Osteocyte (in vitro differentiated cells): ENCODE measurements around the gene MAN2A1. TPM values are rescaled to one million over a fixed set of nuclear protein-coding genes. Genes with fewer than 3 reads are reported as not detected.

Experiments used
- DNase-seq: peaks from one replicate; pipeline ENCODE4 v3.0.0; 2021; ENCODE audit warnings: mixed read lengths; ENCODE audit not compliant: unreplicated experiment; ENCODE audit errors: extremely low spot score
- H3K27ac Mint-ChIP-seq: one replicate; pipeline ENCODE4 v1.8.0; 2021; ENCODE audit warnings: mild to moderate bottlenecking, mixed read lengths; ENCODE audit not compliant: unreplicated experiment
- H3K27me3 Mint-ChIP-seq: one replicate; pipeline ENCODE4 v1.8.0; 2021; ENCODE audit warnings: mixed read lengths; ENCODE audit not compliant: unreplicated experiment
- H3K36me3 Mint-ChIP-seq: one replicate; pipeline ENCODE4 v1.8.0; 2021; ENCODE audit warnings: mixed read lengths; ENCODE audit not compliant: unreplicated experiment
- H3K4me1 Mint-ChIP-seq: one replicate; pipeline ENCODE4 v1.8.0; 2021; ENCODE audit warnings: mixed read lengths; ENCODE audit not compliant: unreplicated experiment
- H3K4me3 Mint-ChIP-seq: one replicate; pipeline ENCODE4 v1.8.0; 2021; ENCODE audit warnings: mild to moderate bottlenecking, moderate library complexity, mixed read lengths; ENCODE audit not compliant: unreplicated experiment
- H3K9me3 Mint-ChIP-seq: one replicate; pipeline ENCODE4 v1.8.0; 2021; ENCODE audit warnings: mixed read lengths; ENCODE audit not compliant: unreplicated experiment
- total RNA-seq: library from RNA; stranded (reverse); gene quantifications from 2 replicates; pipeline ENCODE4 v1.2.1, GENCODE V29; 2021
- TF ChIP-seq, protein P1 (sequence below): fragments of 200-600 bp; sonication (generic); IDR thresholded peaks from 2 replicates; pipeline ENCODE4 v1.5.0; 2021; ENCODE audit warnings: antibody characterized with exemption, mild to moderate bottlenecking, moderate library complexity

The MAN2A1 gene
- total RNA-seq, 1 donor from 2014 or later, result 139 TPM

DNA sequence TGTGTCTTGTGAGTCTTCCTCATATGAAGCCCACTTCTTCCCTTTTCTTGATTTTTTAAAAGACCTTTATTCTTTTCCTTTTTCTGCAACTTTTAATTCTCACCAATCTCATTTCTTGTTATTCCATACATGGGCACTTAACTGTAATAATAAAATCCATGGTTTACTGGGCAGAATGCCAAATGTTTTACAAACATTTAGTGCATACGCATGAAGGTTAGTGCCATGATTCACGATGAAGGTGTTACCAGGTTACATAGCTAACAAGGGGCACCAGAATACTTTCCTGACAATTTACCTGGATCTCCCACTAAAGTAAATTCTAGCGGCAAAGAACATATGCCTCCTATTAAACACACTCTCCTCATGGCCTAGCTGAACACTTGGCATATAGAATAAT, 28.5 kb downstream of the MAN2A1 start:
- Mint-ChIP-seq H3K36me3 (peaks cover 56% of the 10 kb centered on the region), H3K4me1 (peaks cover 24% of the 10 kb centered on the region), H3K4me3 (no peak overlapping the region), H3K27me3 (no peaks in the 10 kb centered on the region), H3K27ac (no peak overlapping the region), H3K9me3 (no peaks in the 10 kb centered on the region)
- TF ChIP-seq, protein P1, sequence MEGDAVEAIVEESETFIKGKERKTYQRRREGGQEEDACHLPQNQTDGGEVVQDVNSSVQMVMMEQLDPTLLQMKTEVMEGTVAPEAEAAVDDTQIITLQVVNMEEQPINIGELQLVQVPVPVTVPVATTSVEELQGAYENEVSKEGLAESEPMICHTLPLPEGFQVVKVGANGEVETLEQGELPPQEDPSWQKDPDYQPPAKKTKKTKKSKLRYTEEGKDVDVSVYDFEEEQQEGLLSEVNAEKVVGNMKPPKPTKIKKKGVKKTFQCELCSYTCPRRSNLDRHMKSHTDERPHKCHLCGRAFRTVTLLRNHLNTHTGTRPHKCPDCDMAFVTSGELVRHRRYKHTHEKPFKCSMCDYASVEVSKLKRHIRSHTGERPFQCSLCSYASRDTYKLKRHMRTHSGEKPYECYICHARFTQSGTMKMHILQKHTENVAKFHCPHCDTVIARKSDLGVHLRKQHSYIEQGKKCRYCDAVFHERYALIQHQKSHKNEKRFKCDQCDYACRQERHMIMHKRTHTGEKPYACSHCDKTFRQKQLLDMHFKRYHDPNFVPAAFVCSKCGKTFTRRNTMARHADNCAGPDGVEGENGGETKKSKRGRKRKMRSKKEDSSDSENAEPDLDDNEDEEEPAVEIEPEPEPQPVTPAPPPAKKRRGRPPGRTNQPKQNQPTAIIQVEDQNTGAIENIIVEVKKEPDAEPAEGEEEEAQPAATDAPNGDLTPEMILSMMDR, result no peak
- no peak for DNase-seq

DNA sequence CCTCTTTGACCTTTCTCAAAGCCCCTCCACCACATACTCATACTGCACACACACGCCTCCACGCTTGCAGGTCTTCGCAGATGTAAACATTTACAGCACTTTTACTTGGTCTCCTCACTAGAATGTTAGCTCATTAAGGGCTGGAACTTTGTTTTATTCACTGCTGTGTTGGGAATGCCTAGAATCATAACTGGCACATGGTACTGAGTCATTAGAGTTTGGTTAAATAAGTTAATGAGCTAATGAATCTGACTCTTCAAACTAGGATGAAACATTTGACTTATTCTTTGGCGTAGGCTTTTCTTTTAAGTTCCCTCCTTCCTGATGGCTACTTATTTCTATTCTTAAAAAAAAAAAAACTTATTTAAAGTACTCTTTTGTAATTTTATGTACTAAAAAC, 28.9 kb downstream of the MAN2A1 start:
- H3K27ac Mint-ChIP-seq, result no peak overlapping the region
- peaks cover 58% of the 10 kb centered on the region for H3K36me3 Mint-ChIP-seq
- no peaks in the 10 kb centered on the region for H3K27me3 Mint-ChIP-seq
- peaks cover 26% of the 10 kb centered on the region for H3K4me1 Mint-ChIP-seq
- DNase-seq, result no peak
- H3K9me3 Mint-ChIP-seq, result no peaks in the 10 kb centered on the region
- TF ChIP-seq, protein P1, result no peak
- H3K4me3 Mint-ChIP-seq, result no peak overlapping the region

DNA sequence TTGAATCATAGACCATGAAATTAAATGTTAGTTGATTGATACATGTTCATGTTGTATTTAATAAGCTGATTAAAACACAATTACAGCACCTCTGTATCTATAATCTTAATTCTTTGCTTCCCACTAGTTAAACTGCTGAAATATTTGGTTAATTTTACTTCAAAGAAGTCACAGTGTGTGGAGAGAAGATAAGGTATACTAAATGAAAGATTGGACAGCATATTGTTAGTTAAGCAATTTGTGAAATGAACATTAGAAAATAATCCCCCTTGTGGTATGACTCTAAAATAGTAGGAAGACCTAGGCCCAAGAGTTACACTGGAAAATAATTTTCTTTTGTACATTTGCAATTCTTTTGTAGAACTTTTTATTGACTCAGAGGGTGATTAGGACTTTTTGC, 30.3 kb downstream of the MAN2A1 start:
- TF ChIP-seq, protein P1, result no peak
- Mint-ChIP-seq H3K36me3 (peaks cover 54% of the 10 kb centered on the region), H3K4me1 (peaks cover 25% of the 10 kb centered on the region)

DNA sequence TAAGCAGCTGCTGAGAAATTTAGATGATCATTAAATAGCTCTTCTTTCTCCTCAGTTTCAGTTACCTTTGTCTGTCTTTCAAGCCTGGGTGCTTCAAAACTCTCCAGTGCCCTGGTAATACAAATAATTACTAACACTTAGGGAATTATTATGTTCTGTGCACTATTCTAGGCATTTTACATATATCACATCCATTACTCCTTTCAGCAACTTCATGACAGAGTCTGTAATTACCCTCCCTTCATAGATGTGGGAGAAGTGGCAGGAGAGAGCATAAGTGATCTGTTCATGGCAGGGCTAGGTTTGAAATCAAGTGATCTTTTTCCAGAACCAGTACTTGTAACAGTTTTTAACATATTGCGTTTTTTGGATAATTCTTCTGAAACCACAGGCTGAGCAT, 32.0 kb downstream of the MAN2A1 start:
- TF ChIP-seq, protein P1, result no peak
- DNase-seq, result no peak
- Mint-ChIP-seq H3K27me3 (no peaks in the 10 kb centered on the region), H3K9me3 (no peaks in the 10 kb centered on the region), H3K4me1 (peaks cover 22% of the 10 kb centered on the region), H3K27ac (no peak overlapping the region), H3K4me3 (no peak overlapping the region), H3K36me3 (peaks cover 47% of the 10 kb centered on the region)

More for the DNA sequence above, 30.3 kb downstream of the MAN2A1 start:
- no peak for DNase-seq
- H3K4me3 Mint-ChIP-seq, result no peak overlapping the region
- no peak overlapping the region for H3K27ac Mint-ChIP-seq
- no peaks in the 10 kb centered on the region for H3K27me3 Mint-ChIP-seq
- H3K9me3 Mint-ChIP-seq, result no peaks in the 10 kb centered on the region

DNA sequence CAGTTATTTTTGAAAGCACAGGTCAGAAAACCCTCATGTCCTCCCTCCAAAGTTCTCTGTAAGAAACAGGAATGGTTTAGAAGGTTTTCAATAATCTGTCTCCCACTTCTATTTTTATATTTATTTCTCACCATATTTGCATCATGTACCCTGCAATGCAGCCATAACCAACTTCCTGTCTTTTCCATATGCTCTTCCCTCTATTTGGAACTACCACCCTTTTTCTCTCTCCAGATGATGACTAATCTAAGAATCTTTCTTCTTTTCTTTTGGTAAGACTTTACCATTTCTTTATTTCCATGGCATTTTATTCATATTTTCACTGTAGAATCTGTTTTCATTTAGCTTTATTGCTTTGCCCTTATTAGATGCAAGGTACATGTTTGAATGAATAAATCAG, 33.9 kb downstream of the MAN2A1 start:
- Mint-ChIP-seq H3K27me3 (no peaks in the 10 kb centered on the region), H3K9me3 (no peaks in the 10 kb centered on the region), H3K4me3 (no peak overlapping the region), H3K4me1 (peaks cover 16% of the 10 kb centered on the region), H3K36me3 (peaks cover 39% of the 10 kb centered on the region), H3K27ac (no peak overlapping the region)
- TF ChIP-seq, protein P1, result no peak
- DNase-seq, result no peak
